ENCODE results near the gene BTBD9. TPM values are rescaled to one million over a fixed set of nuclear protein-coding genes. Genes with fewer than 3 reads are reported as not detected.

Gene BTBD9
- polyA plus RNA-seq, 2 of the 4 experiments (the other 2 are of a cell fraction) = 2.3 to 4.6 TPM

- no peak for TF ChIP-seq REST (IDR thresholded peaks at IDR 0.05)
- no peak for TF ChIP-seq BCL3 (IDR thresholded peaks at IDR 0.05)
- TF ChIP-seq E2F6 (IDR thresholded peaks at IDR 0.05; ENCODE audit: borderline replicate concordance, low read depth) = no peak
- TF ChIP-seq FOSB (CRISPR knock-in tag; IDR thresholded peaks at IDR 0.05) = no peak
- TF ChIP-seq ZFP36 (IDR thresholded peaks at IDR 0.05; ENCODE audit: borderline replicate concordance, partially characterized antibody) = no peak
- no peak for TF ChIP-seq PHF8 (IDR thresholded peaks at IDR 0.05; ENCODE audit: borderline replicate concordance, low read depth)
Observed at GRCh38 chr6:38172739-38173410, 466.9 kb downstream of the BTBD9 start (continued).

GRCh38 chr6:38171997-38172738 is 467.6 kb downstream of the BTBD9 start:
- WGBS (ENCODE audit: missing lambda C conversion rate) = 83% methylated on average over 9 of the region's 13 CpGs
- no peak overlapping the region for H3K27ac ChIP-seq
- CTCF ChIA-PET = no interaction called here
- POLR2A ChIA-PET = no interaction called here
- no peak for ATAC-seq
- H3K4me3 ChIP-seq = no peak overlapping the region
- no peak for FAIRE-seq
- no peaks in the 10 kb centered on the region for H3K4me1 ChIP-seq
- no peak overlapping the region for H3K4me2 ChIP-seq
- no peak for DNase-seq (ENCODE audit: low read depth in 1 of 2, low spot score in 1 of 2)
- TF ChIP-seq EHF (CRISPR knock-in tag; IDR thresholded peaks at IDR 0.05) = no peak
- TF ChIP-seq ATOH8 (CRISPR knock-in tag; IDR thresholded peaks at IDR 0.05; ENCODE audit: low read depth) = no peak
- no peak for TF ChIP-seq FOSL2 (IDR thresholded peaks at IDR 0.05)
- no peak for TF ChIP-seq FOSL2 (CRISPR knock-in tag; IDR thresholded peaks at IDR 0.05)
- TF ChIP-seq NFE2L2 (conservative IDR thresholded peaks at IDR 0.05; ENCODE audit: low read length) = no peak
- TF ChIP-seq HEYL (CRISPR knock-in tag; IDR thresholded peaks at IDR 0.05) = no peak
- TF ChIP-seq ELK1 (IDR thresholded peaks at IDR 0.05; ENCODE audit: low read depth, low read length) = no peak
- TF ChIP-seq KDM5A (IDR thresholded peaks at IDR 0.05) = no peak
- no peak for TF ChIP-seq ZNF302 (CRISPR knock-in tag; IDR thresholded peaks at IDR 0.05)
- no peak for TF ChIP-seq NPAS2 (CRISPR knock-in tag; IDR thresholded peaks at IDR 0.05; ENCODE audit: borderline replicate concordance)
- TF ChIP-seq HMGXB4 (CRISPR knock-in tag; IDR thresholded peaks at IDR 0.05; ENCODE audit: borderline replicate concordance) = no peak
- TF ChIP-seq MAX (IDR thresholded peaks at IDR 0.05) = no peak
- no peak for TF ChIP-seq E2F6 (IDR thresholded peaks at IDR 0.05; ENCODE audit: borderline replicate concordance, low read depth)
- TF ChIP-seq RCOR1 (IDR thresholded peaks at IDR 0.05; ENCODE audit: low read depth, low read length) = no peak
- no peak for TF ChIP-seq FOSB (CRISPR knock-in tag; IDR thresholded peaks at IDR 0.05)
- TF ChIP-seq RNF2 (IDR thresholded peaks at IDR 0.05; ENCODE audit: borderline replicate concordance, low read depth) = no peak
- TF ChIP-seq MYC (IDR thresholded peaks at IDR 0.05; ENCODE audit: borderline replicate concordance, low read length) = no peak
- TF ChIP-seq TFCP2L1 (CRISPR knock-in tag; IDR thresholded peaks at IDR 0.05) = no peak
- no peak for TF ChIP-seq RARB (CRISPR knock-in tag; IDR thresholded peaks at IDR 0.05)
- TF ChIP-seq PHF8 (IDR thresholded peaks at IDR 0.05; ENCODE audit: borderline replicate concordance, low read depth) = no peak
- TF ChIP-seq GATA3 (IDR thresholded peaks at IDR 0.05; ENCODE audit: borderline replicate concordance) = no peak
- no peaks in the 10 kb centered on the region for H3K9me3 ChIP-seq

Data from A549 (cell line).